ENCODE results near the gene ASZ1.

ASZ1 gene

DNA sequence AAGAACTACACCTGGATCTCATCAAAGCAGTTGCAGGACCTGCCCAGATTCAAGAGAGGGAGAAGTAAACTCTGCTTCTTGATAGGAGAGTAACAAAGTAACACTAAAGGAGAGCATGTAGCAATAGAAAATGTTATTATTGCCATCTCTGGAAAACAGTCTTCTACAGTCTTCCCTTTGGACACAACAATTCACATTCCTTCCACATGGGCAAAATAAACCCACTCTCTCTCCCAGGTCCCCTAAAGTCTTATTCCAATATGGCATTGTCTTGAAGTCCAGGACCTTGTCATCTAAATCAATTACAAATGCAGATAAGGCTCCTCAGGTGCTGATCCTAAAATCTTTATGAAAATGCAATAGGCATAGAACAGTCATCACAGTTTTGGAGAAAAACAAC is 94.1 kb downstream of the ASZ1 start:
- Histone ChIP-seq H3K4me3 (ENCODE audit: low read depth, low read length) (no peak overlapping the region), H3K9me3 (ENCODE audit: control insufficient read depth, insufficient read depth, low read depth, low read length) (no peaks in the 10 kb centered on the region), H3K4me1 (ENCODE audit: control insufficient read depth, insufficient read depth, low read length) (no peaks in the 10 kb centered on the region), H3K27ac (ENCODE audit: extremely low read depth, low read depth, low read length) (no peak overlapping the region), H3K36me3 (ENCODE audit: control insufficient read depth in 2 of 2, insufficient read depth in 1 of 2, low read length in 2 of 2) (no peaks in the 10 kb centered on the region)
- POLR2A ChIA-PET = no interaction called here
- TF ChIP-seq ZNF610 (tag by site-specific recombination; IDR thresholded peaks at IDR 0.05; ENCODE audit: borderline replicate concordance) (no peak), ZNF223 (tag by site-specific recombination; IDR thresholded peaks at IDR 0.05) (no peak), ZNF747 (tag by site-specific recombination; IDR thresholded peaks at IDR 0.05) (no peak), ZNF175 (tag by site-specific recombination; IDR thresholded peaks at IDR 0.05) (no peak), BCL11A (tag by site-specific recombination; IDR thresholded peaks at IDR 0.05; ENCODE audit: low read depth) (no peak), HOXC10 (CRISPR knock-in tag; IDR thresholded peaks at IDR 0.05) (no peak), ZNF391 (tag by site-specific recombination; IDR thresholded peaks at IDR 0.05; ENCODE audit: borderline replicate concordance, low read depth) (no peak), TRIM28 (IDR thresholded peaks at IDR 0.05; ENCODE audit: borderline replicate concordance, low read length) (no peak), ZNF777 (tag by site-specific recombination; IDR thresholded peaks at IDR 0.05; ENCODE audit: borderline replicate concordance) (no peak), MYNN (tag by site-specific recombination; IDR thresholded peaks at IDR 0.05; ENCODE audit: borderline replicate concordance) (no peak)
- TF ChIP-seq, protein P1, sequence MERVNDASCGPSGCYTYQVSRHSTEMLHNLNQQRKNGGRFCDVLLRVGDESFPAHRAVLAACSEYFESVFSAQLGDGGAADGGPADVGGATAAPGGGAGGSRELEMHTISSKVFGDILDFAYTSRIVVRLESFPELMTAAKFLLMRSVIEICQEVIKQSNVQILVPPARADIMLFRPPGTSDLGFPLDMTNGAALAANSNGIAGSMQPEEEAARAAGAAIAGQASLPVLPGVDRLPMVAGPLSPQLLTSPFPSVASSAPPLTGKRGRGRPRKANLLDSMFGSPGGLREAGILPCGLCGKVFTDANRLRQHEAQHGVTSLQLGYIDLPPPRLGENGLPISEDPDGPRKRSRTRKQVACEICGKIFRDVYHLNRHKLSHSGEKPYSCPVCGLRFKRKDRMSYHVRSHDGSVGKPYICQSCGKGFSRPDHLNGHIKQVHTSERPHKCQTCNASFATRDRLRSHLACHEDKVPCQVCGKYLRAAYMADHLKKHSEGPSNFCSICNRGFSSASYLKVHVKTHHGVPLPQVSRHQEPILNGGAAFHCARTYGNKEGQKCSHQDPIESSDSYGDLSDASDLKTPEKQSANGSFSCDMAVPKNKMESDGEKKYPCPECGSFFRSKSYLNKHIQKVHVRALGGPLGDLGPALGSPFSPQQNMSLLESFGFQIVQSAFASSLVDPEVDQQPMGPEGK (tag by site-specific recombination; IDR thresholded peaks at IDR 0.05) = no peak
- TF ChIP-seq, protein P2, sequence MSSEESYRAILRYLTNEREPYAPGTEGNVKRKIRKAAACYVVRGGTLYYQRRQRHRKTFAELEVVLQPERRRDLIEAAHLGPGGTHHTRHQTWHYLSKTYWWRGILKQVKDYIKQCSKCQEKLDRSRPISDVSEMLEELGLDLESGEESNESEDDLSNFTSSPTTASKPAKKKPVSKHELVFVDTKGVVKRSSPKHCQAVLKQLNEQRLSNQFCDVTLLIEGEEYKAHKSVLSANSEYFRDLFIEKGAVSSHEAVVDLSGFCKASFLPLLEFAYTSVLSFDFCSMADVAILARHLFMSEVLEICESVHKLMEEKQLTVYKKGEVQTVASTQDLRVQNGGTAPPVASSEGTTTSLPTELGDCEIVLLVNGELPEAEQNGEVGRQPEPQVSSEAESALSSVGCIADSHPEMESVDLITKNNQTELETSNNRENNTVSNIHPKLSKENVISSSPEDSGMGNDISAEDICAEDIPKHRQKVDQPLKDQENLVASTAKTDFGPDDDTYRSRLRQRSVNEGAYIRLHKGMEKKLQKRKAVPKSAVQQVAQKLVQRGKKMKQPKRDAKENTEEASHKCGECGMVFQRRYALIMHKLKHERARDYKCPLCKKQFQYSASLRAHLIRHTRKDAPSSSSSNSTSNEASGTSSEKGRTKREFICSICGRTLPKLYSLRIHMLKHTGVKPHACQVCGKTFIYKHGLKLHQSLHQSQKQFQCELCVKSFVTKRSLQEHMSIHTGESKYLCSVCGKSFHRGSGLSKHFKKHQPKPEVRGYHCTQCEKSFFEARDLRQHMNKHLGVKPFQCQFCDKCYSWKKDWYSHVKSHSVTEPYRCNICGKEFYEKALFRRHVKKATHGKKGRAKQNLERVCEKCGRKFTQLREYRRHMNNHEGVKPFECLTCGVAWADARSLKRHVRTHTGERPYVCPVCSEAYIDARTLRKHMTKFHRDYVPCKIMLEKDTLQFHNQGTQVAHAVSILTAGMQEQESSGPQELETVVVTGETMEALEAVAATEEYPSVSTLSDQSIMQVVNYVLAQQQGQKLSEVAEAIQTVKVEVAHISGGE (tag by site-specific recombination; conservative IDR thresholded peaks at IDR 0.05; ENCODE audit: low read depth) = no peak
- TF ChIP-seq, protein P3, sequence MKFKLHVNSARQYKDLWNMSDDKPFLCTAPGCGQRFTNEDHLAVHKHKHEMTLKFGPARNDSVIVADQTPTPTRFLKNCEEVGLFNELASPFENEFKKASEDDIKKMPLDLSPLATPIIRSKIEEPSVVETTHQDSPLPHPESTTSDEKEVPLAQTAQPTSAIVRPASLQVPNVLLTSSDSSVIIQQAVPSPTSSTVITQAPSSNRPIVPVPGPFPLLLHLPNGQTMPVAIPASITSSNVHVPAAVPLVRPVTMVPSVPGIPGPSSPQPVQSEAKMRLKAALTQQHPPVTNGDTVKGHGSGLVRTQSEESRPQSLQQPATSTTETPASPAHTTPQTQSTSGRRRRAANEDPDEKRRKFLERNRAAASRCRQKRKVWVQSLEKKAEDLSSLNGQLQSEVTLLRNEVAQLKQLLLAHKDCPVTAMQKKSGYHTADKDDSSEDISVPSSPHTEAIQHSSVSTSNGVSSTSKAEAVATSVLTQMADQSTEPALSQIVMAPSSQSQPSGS (tag by site-specific recombination; IDR thresholded peaks at IDR 0.05; ENCODE audit: low read depth) = no peak
- CTCF ChIA-PET = interaction anchor here (0.6 to 1.1 kb wide), 2 partner anchors 10 to 342 kb away, joined by 3 to 4 read pairs; no protein-coding TSS in a partner anchor

DNA sequence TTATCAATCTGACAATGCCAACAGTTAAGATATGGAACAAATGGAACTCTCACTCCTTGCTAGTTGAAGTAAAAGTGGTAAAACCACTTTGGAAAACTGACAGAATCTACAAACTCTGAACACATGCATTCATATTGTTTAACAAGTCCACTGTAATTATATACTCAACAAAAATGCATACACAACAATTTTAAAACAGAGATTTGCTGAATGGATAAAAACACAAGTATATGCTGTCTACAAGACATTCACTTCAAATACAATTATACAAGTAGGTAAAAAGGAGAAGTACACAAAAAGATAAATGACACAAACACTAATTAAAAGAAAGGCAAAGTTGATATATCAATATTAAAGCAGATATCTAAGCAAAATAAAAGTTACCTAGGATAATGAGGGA is 95.3 kb downstream of the ASZ1 start:
- no peaks in the 10 kb centered on the region for H3K36me3 ChIP-seq (ENCODE audit: control insufficient read depth in 2 of 2, insufficient read depth in 1 of 2, low read length in 2 of 2)
- H3K4me3 ChIP-seq (ENCODE audit: low read depth, low read length) = no peak overlapping the region
- TF ChIP-seq REPIN1 (tag by site-specific recombination; IDR thresholded peaks at IDR 0.05; ENCODE audit: low read depth) (no peak), ZNF121 (tag by site-specific recombination; IDR thresholded peaks at IDR 0.05) (no peak), KLF1 (tag by site-specific recombination; IDR thresholded peaks at IDR 0.05) (no peak), ZNF561 (tag by site-specific recombination; IDR thresholded peaks at IDR 0.05; ENCODE audit: borderline replicate concordance) (no peak), KLF9 (tag by site-specific recombination; IDR thresholded peaks at IDR 0.05; ENCODE audit: low read depth) (no peak), ZNF658 (tag by site-specific recombination; IDR thresholded peaks at IDR 0.05) (no peak), WT1 (tag by site-specific recombination; IDR thresholded peaks at IDR 0.05) (no peak), ZNF155 (tag by site-specific recombination; IDR thresholded peaks at IDR 0.05) (no peak), ZNF302 (tag by site-specific recombination; IDR thresholded peaks at IDR 0.05; ENCODE audit: low read depth) (no peak)
- TF ChIP-seq, protein P4, sequence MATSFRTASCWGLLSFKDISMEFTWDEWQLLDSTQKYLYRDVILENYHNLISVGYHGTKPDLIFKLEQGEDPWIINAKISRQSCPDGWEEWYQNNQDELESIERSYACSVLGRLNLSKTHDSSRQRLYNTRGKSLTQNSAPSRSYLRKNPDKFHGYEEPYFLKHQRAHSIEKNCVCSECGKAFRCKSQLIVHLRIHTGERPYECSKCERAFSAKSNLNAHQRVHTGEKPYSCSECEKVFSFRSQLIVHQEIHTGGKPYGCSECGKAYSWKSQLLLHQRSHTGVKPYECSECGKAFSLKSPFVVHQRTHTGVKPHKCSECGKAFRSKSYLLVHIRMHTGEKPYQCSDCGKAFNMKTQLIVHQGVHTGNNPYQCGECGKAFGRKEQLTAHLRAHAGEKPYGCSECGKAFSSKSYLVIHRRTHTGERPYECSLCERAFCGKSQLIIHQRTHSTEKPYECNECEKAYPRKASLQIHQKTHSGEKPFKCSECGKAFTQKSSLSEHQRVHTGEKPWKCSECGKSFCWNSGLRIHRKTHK (tag by site-specific recombination; IDR thresholded peaks at IDR 0.05) = no peak
- H3K27ac ChIP-seq (ENCODE audit: extremely low read depth, low read depth, low read length) = no peak overlapping the region
- POLR2A ChIA-PET = no interaction called here
- CTCF ChIA-PET = no interaction called here
- no peaks in the 10 kb centered on the region for H3K9me3 ChIP-seq (ENCODE audit: control insufficient read depth, insufficient read depth, low read depth, low read length)
- no peaks in the 10 kb centered on the region for H3K4me1 ChIP-seq (ENCODE audit: control insufficient read depth, insufficient read depth, low read length)
